K562 (cell line): ENCODE results near the gene MYCN. TPM values are rescaled to one million over a fixed set of nuclear protein-coding genes. Genes with fewer than 3 reads are reported as not detected.

Source experiments
- CBFB ChIP-seq: sonication (generic); formaldehyde crosslinking; IDR thresholded peaks from 2 replicates; pipeline ENCODE4 v1.4.0; 2020; ENCODE audit warnings: mild to moderate bottlenecking, missing genetic modification reagents
- CBX3 ChIP-seq, 2 experiments: IDR thresholded peaks; 1 replicate in 1 of 2; 2 replicates in 1 of 2; pipeline ENCODE4 v1.6.1; 2012; ENCODE audit warnings: inconsistent platforms in 2 of 2, low read length in 2 of 2, borderline replicate concordance in 1 of 2, control low read depth in 1 of 2
- HNRNPK ChIP-seq: fragments of 200-400 bp; formaldehyde crosslinking; IDR thresholded peaks from one replicate; pipeline ENCODE4 v1.6.1; 2018; ENCODE audit warnings: mild to moderate bottlenecking, low read depth, low read length; ENCODE audit not compliant: poor library complexity, severe bottlenecking
- ILF3 ChIP-seq: fragments of 450-650 bp; IDR thresholded peaks from 2 replicates; pipeline ENCODE4 v1.6.1; 2018; ENCODE audit warnings: antibody characterized with exemption, mild to moderate bottlenecking, moderate library complexity, borderline replicate concordance
- MAFK ChIP-seq: IDR thresholded peaks from 2 replicates; pipeline ENCODE4 v1.6.1; 2011; ENCODE audit warnings: low read length, improper control_type of control experiment
- MEF2A ChIP-seq: IDR thresholded peaks from 2 replicates; pipeline ENCODE4 v1.6.1; 2011; ENCODE audit warnings: low read depth, mild to moderate bottlenecking, low read length, moderate library complexity; ENCODE audit not compliant: control insufficient read depth
- PHF21A ChIP-seq: fragments of 450-650 bp; IDR thresholded peaks from 2 replicates; pipeline ENCODE4 v1.6.1; 2017; ENCODE audit warnings: low read depth, borderline replicate concordance
- POLR3A ChIP-seq: IDR thresholded peaks from 2 replicates; pipeline ENCODE4 v1.6.1; 2011; ENCODE audit warnings: borderline replicate concordance, mild to moderate bottlenecking, moderate library complexity; ENCODE audit not compliant: insufficient read length, insufficient read depth; ENCODE audit errors: extremely low read depth
- polyA plus RNA-seq, 8 experiments: library from polyadenylated mRNA; depleted of rRNA in 4 of 8; stranded (reverse) in 5 of 8; unstranded in 3 of 8; fragments of >200 nt; fragmentation: Nextera tagmentation in 2 of 8; fragmentation: Illumina TruSeq in 1 of 8; extraction: Ambion mirVana in 2 of 8; extraction: Trizol in 1 of 8; gene quantifications; 2 replicates each; pipeline versions ENCODE4 v1.2.1 to v1.2.3, GENCODE V29; 2011 to 2014; ENCODE audit warnings: inconsistent platforms in 1 of 8, missing spikeins in 1 of 8
- total RNA-seq, 7 experiments: library from RNA; depleted of rRNA in 6 of 7; stranded (reverse); fragments of >200 nt in 6 of 7; fragmentation: Illumina TruSeq in 2 of 7; extraction: Trizol in 2 of 7; gene quantifications; 2 replicates each; pipeline versions ENCODE4 v1.2.1 to v1.2.3, GENCODE V29; 2011 to 2021; ENCODE audit warnings: low replicate concordance in 1 of 7
- TF ChIP-seq, protein P1 (sequence below): fragments of 250-450 bp; sonication (Bioruptor Pico); IDR thresholded peaks from 2 replicates; pipeline ENCODE4 v1.4.0; 2020; ENCODE audit warnings: mild to moderate bottlenecking, moderate library complexity
- TF ChIP-seq, protein P2 (sequence below): sonication (generic); formaldehyde crosslinking; IDR thresholded peaks from 2 replicates; pipeline ENCODE4 v1.8.0; 2022; ENCODE audit warnings: mild to moderate bottlenecking, missing genetic modification reagents

Gene MYCN
- total and polyA plus RNA-seq, 9 of the 15 experiments (the other 6 are each of a cell fraction or from before 2014, with no cell fraction given) = not detected

DNA sequence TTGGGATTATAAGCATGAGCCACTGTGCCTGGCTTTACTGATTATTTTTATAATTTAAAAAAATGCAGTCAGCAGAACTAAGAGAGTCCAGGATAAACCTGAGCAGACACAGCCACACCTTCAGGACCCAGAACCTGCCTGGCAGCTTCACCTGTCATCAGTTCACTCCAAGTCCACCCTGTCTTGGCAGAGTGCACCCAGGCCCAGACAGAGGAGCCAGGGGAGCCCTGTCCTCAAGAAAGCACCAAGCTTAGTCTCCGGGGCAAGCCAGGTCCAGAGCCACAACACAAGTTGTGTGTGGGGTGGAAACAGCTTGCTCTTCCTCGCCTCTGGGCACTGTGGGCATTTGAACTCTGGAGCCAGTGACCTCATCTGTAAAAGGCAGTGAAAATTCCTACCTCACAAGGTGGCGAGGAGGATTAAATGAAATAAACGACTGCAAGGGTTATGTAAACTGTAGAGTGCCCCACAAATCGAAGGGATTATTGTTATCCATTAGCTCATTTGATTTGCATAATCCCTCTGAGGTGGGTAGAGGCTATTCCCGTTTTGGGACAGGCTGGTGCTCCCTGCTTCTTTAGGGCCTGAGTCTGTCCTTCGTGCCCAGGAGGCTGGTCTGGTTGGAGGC is 24.7 kb downstream of the MYCN start (continued):
- no peak for TF ChIP-seq HNRNPK
- no peak for TF ChIP-seq CBFB
- TF ChIP-seq ILF3 = no peak
- TF ChIP-seq MAFK = no peak
- TF ChIP-seq, protein P1, sequence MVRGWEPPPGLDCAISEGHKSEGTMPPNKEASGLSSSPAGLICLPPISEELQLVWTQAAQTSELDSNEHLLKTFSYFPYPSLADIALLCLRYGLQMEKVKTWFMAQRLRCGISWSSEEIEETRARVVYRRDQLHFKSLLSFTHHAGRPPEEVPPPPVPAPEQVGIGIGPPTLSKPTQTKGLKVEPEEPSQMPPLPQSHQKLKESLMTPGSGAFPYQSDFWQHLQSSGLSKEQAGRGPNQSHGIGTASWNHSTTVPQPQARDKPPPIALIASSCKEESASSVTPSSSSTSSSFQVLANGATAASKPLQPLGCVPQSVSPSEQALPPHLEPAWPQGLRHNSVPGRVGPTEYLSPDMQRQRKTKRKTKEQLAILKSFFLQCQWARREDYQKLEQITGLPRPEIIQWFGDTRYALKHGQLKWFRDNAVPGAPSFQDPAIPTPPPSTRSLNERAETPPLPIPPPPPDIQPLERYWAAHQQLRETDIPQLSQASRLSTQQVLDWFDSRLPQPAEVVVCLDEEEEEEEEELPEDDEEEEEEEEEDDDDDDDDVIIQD (CRISPR knock-in tag) = no peak
- TF ChIP-seq POLR3A = no peak
- TF ChIP-seq PHF21A = no peak
- no peak for TF ChIP-seq CBX3 (IDR thresholded peaks at IDR 0.05; ENCODE audit: borderline replicate concordance in 1 of 2, low read length in 2 of 2)
- no peak for TF ChIP-seq MEF2A
- TF ChIP-seq, protein P2, sequence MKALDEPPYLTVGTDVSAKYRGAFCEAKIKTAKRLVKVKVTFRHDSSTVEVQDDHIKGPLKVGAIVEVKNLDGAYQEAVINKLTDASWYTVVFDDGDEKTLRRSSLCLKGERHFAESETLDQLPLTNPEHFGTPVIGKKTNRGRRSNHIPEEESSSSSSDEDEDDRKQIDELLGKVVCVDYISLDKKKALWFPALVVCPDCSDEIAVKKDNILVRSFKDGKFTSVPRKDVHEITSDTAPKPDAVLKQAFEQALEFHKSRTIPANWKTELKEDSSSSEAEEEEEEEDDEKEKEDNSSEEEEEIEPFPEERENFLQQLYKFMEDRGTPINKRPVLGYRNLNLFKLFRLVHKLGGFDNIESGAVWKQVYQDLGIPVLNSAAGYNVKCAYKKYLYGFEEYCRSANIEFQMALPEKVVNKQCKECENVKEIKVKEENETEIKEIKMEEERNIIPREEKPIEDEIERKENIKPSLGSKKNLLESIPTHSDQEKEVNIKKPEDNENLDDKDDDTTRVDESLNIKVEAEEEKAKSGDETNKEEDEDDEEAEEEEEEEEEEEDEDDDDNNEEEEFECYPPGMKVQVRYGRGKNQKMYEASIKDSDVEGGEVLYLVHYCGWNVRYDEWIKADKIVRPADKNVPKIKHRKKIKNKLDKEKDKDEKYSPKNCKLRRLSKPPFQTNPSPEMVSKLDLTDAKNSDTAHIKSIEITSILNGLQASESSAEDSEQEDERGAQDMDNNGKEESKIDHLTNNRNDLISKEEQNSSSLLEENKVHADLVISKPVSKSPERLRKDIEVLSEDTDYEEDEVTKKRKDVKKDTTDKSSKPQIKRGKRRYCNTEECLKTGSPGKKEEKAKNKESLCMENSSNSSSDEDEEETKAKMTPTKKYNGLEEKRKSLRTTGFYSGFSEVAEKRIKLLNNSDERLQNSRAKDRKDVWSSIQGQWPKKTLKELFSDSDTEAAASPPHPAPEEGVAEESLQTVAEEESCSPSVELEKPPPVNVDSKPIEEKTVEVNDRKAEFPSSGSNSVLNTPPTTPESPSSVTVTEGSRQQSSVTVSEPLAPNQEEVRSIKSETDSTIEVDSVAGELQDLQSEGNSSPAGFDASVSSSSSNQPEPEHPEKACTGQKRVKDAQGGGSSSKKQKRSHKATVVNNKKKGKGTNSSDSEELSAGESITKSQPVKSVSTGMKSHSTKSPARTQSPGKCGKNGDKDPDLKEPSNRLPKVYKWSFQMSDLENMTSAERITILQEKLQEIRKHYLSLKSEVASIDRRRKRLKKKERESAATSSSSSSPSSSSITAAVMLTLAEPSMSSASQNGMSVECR (CRISPR knock-in tag) = no peak
